ENCODE measurements around the gene ANKRD11.

The ANKRD11 gene

DNA sequence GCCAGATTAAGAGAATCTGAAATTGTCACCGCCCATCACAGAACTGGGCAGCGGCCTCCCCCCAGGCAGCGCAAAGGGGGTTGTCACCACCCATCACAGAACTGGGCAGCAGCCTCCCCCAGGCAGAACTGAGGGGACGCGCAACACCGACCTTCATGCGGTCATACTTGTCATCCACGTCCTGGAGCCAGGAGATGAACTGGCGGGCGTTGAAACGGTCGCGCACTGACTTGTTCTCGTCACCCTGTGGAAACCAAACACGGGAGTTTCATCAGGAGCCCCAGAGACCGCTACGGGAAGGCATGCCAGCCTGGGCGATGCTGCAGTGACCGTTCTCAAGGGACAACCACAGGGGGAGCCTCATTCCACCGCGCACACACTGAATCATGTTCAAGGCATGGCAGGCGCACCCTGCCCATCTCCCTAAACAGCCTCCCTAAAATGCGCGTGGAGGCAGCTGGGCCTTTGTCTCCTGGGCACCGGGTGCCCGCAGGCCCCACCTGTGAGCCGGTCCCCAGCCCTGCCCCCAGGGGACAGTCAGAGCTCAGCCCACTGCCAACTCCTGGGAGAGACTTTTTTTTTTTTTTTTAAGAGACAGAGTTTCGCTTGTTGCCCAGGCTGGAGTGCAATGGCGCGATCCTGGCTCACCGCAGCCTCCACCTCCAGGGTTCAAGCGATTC is 219.6 kb downstream of the ANKRD11 start:
- H3F3A ChIP-seq (ENCODE audit: insufficient read depth) = no peaks in the 10 kb centered on the region
- H3K9me2 ChIP-seq (replicated peaks; ENCODE audit: insufficient read depth, low read length) = no peaks in the 10 kb centered on the region
- no peaks in the 10 kb centered on the region for H3K36me3 ChIP-seq (ENCODE audit: low read length)
- no peak overlapping the region for H3K4me2 ChIP-seq (ENCODE audit: low read depth, low read length, poor library complexity, severe bottlenecking)
- H3K9ac ChIP-seq (ENCODE audit: low read length) = no peak overlapping the region
- no peak overlapping the region for H3K27ac ChIP-seq (ENCODE audit: low read depth, low read length)
- no peaks in the 10 kb centered on the region for H3K9me3 ChIP-seq (ENCODE audit: insufficient read depth, low read length)
- H3K27me3 ChIP-seq (ENCODE audit: low read length) = no peaks in the 10 kb centered on the region
- H2AFZ ChIP-seq (ENCODE audit: low read depth, low read length, severe bottlenecking) = no peak overlapping the region
- TF ChIP-seq, protein P1, sequence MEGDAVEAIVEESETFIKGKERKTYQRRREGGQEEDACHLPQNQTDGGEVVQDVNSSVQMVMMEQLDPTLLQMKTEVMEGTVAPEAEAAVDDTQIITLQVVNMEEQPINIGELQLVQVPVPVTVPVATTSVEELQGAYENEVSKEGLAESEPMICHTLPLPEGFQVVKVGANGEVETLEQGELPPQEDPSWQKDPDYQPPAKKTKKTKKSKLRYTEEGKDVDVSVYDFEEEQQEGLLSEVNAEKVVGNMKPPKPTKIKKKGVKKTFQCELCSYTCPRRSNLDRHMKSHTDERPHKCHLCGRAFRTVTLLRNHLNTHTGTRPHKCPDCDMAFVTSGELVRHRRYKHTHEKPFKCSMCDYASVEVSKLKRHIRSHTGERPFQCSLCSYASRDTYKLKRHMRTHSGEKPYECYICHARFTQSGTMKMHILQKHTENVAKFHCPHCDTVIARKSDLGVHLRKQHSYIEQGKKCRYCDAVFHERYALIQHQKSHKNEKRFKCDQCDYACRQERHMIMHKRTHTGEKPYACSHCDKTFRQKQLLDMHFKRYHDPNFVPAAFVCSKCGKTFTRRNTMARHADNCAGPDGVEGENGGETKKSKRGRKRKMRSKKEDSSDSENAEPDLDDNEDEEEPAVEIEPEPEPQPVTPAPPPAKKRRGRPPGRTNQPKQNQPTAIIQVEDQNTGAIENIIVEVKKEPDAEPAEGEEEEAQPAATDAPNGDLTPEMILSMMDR (IDR thresholded peaks at IDR 0.05; ENCODE audit: insufficient read depth, low read length, poor library complexity, severe bottlenecking) = no peak
- no peak for TF ChIP-seq EZH2phosphoT487 (conservative IDR thresholded peaks at IDR 0.05; ENCODE audit: low read length)
- no peaks in the 10 kb centered on the region for H3K79me2 ChIP-seq (ENCODE audit: insufficient read depth, low read length)
- H4K20me1 ChIP-seq (ENCODE audit: low read depth, low read length) = no peaks in the 10 kb centered on the region
- no peak overlapping the region for H3K4me3 ChIP-seq (ENCODE audit: insufficient read depth, low read length, poor library complexity, severe bottlenecking)

DNA sequence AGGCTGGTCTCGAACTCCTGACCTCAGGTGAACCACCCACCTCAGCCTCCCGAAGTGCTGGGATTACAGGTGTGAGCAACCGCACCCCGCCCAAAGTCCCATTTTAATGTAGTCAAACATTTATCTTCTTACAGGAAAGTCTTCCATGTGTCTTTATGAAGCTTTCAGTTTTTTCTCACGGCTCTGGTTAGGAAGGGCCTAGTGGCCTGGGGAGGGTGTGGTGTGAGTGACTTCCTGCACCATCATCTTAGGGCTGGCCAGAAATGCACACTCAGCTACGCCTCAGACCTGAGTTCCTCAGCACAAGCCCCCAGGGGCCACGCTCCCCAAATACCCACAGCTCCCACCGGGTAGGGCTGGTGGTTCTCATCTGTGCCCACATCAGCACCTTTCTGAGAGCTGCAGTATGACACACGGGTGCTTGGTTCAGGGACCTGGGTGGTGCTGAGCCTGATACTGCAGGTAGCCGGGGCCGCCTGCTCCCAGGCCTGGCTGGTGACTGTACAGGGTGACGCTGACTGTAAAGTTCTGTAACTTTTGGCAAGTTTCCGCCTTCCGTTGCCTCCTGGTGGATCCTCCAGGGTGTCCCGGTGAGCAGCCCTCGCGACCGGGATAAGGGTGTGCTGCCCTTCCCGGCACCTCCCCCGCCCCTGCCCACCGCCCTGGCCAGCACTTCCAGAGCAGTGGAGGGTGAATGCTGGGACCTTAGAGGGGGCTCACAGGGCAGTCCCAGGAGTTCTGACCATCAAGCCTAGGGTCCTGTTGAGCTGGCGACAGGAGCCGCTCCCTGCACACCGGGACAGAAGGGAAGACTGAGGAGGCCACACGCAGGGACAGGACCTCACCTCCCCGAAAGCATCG is 220.3 kb downstream of the ANKRD11 start:
- Histone ChIP-seq H3K9ac (ENCODE audit: low read length) (no peak overlapping the region), H4K20me1 (ENCODE audit: low read depth, low read length) (no peaks in the 10 kb centered on the region), H3K27ac (ENCODE audit: low read depth, low read length) (no peak overlapping the region), H3K79me2 (ENCODE audit: insufficient read depth, low read length) (no peaks in the 10 kb centered on the region), H3K4me3 (ENCODE audit: insufficient read depth, low read length, poor library complexity, severe bottlenecking) (no peak overlapping the region), H3K36me3 (ENCODE audit: low read length) (no peaks in the 10 kb centered on the region), H2AFZ (ENCODE audit: low read depth, low read length, severe bottlenecking) (no peak overlapping the region), H3K9me2 (replicated peaks; ENCODE audit: insufficient read depth, low read length) (no peaks in the 10 kb centered on the region), H3K9me3 (ENCODE audit: insufficient read depth, low read length) (no peaks in the 10 kb centered on the region), H3K4me2 (ENCODE audit: low read depth, low read length, poor library complexity, severe bottlenecking) (no peak overlapping the region), H3K27me3 (ENCODE audit: low read length) (no peaks in the 10 kb centered on the region), H3F3A (ENCODE audit: insufficient read depth) (no peaks in the 10 kb centered on the region)
- TF ChIP-seq, protein P1 (IDR thresholded peaks at IDR 0.05; ENCODE audit: insufficient read depth, low read length, poor library complexity, severe bottlenecking) = no peak
- no peak for TF ChIP-seq EZH2phosphoT487 (conservative IDR thresholded peaks at IDR 0.05; ENCODE audit: low read length)

DNA sequence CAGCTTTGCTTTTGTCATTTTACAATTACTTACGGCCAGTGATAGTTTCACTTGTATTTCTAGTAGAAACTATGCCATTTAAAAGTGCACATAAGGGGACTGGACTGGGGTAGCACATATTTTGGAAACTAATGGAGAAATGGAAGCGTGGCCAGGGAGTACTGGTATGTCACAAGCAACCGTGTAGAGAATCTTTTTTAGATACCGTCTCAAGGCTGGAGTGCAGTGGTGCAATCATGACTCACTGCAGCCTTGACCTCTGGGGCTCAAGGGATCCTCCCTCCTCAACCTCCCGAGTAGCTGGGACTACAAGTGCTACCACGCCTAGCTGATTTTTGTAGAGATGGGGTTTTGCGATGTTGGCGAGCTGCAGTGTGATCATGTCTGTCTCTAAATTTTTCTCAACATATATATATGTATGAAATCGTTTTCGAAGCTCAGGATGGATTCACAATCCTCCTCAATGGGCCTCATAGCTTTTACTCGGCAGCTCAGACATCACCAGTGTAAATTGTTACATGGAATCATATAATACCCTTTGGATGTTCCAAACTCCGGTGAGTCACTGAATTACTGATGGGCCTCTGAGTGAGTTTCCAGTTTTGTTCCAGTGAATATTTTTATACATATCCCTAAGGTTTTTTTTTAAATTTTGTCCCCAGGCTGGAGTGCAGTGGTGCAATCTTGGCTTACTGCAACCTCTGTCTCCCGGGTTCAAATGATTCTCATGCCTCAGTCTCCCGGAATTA is 221.2 kb downstream of the ANKRD11 start:
- H3K4me2 ChIP-seq (ENCODE audit: low read depth, low read length, poor library complexity, severe bottlenecking) = no peak overlapping the region
- no peaks in the 10 kb centered on the region for H3F3A ChIP-seq (ENCODE audit: insufficient read depth)
- no peaks in the 10 kb centered on the region for H3K9me2 ChIP-seq (replicated peaks; ENCODE audit: insufficient read depth, low read length)
- no peaks in the 10 kb centered on the region for H4K20me1 ChIP-seq (ENCODE audit: low read depth, low read length)
- TF ChIP-seq, protein P1 (IDR thresholded peaks at IDR 0.05; ENCODE audit: insufficient read depth, low read length, poor library complexity, severe bottlenecking) = no peak
- no peak for TF ChIP-seq EZH2phosphoT487 (conservative IDR thresholded peaks at IDR 0.05; ENCODE audit: low read length)
- H3K9ac ChIP-seq (ENCODE audit: low read length) = no peak overlapping the region
- no peaks in the 10 kb centered on the region for H3K27me3 ChIP-seq (ENCODE audit: low read length)
- no peaks in the 10 kb centered on the region for H3K36me3 ChIP-seq (ENCODE audit: low read length)
- no peak overlapping the region for H3K4me3 ChIP-seq (ENCODE audit: insufficient read depth, low read length, poor library complexity, severe bottlenecking)
- H3K9me3 ChIP-seq (ENCODE audit: insufficient read depth, low read length) = no peaks in the 10 kb centered on the region
- no peak overlapping the region for H3K27ac ChIP-seq (ENCODE audit: low read depth, low read length)
- H3K79me2 ChIP-seq (ENCODE audit: insufficient read depth, low read length) = no peaks in the 10 kb centered on the region
- no peak overlapping the region for H2AFZ ChIP-seq (ENCODE audit: low read depth, low read length, severe bottlenecking)

All from SU-DHL-6 (cell line).